ENCODE measurements around the gene MAPK7.

Gene MAPK7

DNA sequence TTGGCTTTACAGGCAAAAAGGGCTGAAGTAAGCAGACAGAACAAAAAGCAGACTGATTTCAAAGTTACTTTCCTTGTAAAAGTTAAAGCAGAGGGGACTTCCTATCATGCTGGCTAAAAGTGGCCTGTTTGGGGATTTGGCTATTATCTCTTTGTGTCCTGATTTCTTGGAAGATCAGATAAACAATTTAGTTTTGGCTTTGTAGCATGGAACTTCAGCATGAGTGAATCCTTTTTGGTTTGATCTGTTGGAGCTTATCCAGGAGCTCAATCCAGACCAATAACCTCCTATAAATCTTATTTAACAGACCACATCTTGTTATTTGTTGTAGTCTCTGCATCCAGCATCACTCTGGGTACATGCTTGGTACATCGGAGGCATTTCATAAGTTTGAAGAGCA, 23.9 kb downstream of the MAPK7 start:
- no peak for DNase-seq

DNA sequence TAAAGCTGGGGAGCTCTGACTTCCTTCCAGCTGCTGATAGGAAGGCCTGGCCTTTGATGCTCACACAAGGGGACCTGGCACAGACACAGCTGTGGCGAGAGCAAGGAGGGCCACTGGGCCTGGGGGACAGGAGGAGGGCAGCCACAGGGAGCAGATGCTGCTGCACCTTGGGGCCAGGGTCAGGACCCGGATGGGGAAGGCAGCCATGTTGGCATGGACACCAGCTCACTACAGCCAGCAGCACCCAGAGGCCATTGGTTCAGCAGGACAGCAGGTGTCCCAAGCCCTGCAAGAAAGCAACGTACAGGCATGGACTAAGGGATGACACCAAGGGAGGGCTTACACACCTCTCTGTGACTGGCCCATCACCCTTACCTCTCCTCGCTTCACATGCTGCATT, 24.7 kb downstream of the MAPK7 start:
- no peak for DNase-seq

DNA sequence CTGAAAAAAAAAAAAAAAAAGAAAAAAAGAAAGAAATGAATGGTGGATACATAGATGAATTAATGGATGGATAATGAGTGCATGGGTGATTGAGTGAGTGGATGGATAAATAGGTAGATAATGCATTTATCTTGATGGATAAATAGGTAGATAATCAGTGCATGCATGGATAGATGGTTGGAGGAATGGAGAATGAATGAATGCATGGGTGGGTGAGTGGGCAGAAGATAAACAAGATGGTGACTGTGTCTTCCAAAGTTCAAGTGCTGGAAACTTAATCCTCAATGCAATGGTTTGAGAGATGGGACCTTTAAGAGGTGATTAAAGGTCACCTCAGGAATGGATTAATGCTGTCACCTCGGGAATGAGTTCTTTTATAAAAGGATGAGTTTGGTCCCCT, 26.0 kb downstream of the MAPK7 start:
- DNase-seq: no peak

DNA sequence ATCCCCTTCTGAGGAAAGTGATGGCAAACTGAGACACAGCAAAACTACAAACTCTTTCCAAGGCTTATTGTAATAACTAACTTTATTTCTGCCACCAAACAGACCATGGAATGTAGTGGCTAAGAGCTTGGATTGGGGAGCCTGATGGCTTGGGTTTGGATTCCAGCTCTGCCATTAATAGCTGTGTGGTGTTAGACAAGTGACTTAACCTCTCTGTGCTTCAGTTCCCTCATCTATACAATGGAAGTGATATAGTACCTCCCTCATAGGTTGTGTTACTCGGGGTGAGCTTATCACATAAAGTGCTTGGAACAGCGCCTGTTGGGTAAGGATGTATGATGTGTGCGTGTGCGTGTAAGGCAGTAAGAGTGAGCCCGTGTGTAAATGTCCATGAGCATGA, 26.8 kb downstream of the MAPK7 start:
- no peak for DNase-seq

DNA sequence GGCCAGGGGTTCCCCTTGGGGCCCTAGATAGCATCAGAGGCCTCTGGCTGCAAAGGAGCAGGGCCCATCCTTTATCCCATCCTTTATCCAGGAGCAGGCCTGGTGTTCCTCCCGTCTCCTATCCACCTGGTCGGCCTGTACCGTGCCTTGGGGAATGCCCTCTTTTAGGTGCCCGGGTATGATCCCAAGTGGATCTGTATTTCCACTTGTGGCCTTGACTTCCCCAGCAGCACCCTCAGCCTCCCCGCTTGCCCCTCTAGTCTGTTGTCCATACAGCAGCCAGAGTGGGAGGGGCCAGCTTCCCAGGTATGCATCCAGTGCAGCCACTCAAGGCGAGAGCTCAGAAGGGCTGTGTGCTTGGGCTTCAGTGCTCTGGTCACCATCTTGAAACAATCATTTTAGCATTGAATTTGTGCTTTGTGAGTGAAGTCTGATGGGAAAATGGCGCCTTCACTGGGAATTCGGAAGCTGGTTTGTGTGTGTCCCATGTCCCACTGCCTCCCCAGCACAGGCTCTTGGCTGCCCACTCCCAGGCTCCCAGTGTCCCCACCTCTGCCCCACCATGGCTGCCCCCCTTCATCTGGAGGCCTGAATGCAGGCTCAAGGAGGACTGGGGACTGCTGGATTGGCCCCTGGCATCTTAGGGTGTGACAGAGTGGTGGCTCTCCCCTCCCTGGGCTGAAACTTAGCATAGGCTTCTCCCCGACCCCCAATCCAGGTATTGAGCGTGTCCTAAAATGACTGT, 29.5 kb downstream of the MAPK7 start:
- DNase-seq: no peak

DNA sequence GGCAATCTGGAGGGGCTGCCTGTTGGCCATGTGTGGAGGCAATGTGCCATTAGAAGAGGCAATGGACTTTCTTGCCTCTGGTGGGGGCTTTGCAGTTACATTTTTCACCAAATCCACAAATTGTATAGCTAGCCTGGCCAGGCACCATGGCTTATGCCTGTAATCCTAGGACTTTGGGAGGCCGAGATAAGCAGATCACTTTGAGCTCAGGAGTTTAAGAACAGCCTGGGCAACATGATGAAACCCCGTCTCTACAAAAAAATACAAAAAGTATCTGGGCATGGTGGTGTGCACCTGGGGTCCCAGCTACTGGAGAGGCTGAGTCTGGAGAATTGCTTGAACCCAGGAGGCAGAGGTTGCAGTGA, 30.0 kb downstream of the MAPK7 start:
- DNase-seq: no peak

DNA sequence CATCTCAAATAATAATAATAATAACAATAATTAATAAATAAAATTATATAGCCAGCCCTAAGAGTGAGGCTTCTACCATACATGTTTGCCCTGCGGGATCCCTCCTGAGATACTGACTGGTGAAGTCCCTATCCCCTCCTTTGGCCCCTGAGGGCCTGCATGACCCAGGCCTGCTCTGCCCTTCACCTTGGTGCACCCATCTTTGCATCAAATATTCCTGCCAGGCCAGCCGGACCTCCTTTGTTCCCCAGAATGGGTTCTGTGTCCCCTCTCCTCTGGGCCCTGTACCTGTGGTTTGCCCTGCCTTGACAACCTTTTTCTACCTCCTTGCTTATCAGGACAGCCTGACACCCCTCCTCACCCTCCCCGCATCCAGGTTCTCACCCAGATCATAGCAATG, 30.8 kb downstream of the MAPK7 start:
- no peak for DNase-seq

DNA sequence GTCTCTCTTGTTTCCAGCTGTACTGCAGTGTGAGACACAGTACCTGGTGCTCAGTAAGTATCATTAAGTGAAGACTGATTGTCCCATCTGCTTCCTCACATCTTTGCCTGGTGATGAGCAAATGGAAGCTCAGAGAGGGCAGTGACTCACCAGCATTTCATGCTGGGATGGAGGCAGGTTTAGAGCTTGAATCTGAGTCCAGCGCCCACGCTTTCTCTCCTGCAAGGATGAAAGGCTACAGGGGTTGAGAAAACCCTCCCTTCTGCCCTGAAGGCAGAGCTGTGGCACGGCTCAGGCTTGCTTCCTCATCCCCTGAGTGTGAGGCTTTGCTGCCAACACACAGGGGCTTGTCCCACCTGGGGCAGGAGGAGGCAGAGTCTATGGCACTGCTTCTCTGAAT, 31.2 kb downstream of the MAPK7 start:
- DNase-seq: no peak

DNA sequence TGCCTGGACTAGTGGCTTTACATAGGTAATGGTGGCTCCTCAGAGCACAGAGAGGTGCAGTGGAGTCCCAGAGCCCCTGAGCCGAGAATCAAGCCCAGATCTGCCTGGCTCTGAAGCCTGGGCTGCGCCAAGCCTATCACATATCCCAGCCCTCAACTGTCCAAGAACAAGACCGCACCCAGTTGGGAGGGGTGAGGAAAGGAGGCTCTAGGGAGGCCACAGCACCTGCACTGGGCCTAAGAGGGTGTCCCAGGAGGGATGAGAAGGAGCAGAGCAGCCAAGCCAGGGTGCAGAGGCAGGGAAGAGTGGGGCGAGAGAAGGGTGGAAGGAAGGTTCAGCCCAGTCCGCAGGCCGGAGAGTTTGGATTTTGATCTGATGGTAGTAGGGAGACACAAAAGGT, 31.8 kb downstream of the MAPK7 start:
- DNase-seq: no peak

DNA sequence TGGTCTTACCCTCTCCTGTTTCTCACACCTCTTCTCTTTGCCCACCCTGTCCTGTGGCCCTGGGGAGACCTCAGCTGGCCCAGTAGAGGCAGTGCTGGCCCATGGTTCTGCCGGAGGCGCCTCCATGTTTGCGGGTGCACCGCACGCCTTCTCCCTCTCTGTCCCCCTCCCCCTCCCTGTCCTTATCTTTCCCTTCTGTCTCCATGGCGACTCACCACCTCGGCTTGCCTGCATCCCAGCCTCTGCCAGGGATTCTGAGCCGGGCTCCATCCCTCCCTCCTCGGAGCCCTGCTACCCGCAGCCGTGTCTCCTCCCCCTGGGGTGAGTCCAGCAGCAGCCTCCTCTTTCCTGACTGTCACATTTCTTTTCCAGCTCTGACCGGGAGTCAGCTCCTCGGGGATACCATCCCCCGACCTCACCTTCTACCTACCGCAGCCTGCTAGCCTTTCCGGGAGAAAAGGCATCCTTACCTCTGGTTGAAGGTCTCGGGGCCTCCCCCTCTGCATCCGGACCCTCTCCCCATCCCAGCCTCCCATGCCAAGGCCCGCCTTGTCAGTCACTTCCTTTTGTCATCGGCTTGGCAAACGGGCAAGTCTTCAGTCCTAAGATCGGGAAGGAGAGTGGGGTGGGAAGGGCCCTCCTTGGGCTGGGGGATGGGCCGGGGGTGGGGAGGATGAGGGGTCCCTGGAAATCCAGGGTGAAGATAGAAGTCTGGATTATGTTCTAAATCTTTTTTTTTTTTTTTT, 32.8 kb downstream of the MAPK7 start, which contains the start of gene RNF112:
Gene RNF112, plus strand, starts transcription at position 358 of the 746 bp plus-strand sequence. Its CDS starts 177 bp downstream, at position 535.
- no peak for DNase-seq

DNA sequence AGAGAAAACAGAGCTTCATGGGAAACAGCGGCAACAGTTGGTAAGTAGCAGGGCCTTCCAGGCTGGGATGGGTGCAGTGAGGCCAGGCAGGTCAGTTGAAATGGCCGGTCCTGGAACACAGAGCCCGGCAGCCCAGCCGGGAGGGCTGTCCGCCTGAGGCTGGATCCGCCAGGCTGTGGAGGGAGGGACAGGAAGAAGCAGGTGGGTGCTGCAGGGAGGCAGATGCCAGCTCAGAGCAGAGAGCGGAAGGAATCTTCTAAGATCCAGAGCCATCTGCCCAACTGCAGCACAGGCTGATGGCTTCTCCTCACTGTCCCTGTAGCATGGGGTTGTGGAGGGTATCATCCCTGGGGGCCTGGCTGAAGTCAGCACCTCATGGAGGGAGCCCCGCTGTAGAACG, 33.3 kb downstream of the MAPK7 start:
- no peak for DNase-seq

DNA sequence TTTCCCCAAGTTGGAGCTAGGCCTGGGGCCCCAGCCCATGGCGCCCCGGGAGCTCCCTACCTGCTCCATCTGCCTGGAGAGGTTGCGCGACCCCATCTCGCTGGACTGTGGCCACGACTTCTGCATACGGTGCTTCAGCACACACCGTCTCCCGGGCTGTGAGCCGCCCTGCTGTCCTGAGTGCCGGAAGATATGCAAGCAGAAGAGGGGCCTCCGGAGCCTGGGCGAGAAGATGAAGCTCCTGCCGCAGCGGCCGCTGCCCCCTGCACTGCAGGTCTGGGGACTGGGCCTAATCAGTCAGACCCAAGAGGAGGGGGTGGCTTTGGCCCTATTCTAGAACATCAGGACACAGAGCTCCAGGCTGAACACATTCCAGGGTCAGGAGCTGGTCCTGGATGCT, 34.2 kb downstream of the MAPK7 start:
- no peak for DNase-seq

DNA sequence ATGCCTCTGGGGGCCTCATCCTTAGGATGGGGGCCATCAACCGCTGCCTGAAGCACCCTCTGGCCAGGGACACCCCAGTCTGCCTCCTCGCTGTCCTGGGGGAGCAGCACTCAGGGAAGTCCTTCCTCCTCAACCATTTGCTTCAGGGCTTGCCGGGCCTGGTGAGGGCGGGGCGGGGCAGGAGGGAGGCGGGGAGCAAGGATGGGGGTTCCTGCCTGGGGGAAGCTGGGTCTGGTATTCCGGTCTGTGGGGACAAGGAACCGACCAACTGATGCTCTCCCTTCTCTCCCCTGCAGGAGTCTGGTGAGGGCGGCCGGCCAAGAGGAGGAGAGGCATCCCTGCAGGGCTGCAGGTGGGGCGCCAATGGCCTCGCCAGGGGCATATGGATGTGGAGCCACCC, 34.7 kb downstream of the MAPK7 start:
- DNase-seq: no peak

DNA sequence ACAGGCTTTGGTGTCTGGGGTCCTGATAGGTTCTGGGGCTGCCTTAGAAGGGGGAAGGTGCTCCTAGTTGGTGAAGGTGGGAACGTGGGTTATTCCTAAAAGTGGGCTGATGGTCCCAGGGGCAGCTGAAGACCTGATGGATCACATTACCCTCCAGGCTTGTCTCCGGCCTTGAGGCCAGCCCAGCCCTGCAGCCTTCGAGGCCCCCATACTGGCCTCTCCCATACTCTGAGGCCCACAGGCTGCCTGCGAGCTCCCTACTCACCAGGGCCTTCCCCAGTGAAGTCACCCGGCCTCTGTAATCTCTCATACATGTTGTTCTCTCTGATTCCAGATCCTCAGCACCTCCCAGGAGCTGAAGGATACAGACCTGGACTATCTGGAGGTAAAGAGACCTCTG, 35.5 kb downstream of the MAPK7 start:
- no peak for DNase-seq

DNA sequence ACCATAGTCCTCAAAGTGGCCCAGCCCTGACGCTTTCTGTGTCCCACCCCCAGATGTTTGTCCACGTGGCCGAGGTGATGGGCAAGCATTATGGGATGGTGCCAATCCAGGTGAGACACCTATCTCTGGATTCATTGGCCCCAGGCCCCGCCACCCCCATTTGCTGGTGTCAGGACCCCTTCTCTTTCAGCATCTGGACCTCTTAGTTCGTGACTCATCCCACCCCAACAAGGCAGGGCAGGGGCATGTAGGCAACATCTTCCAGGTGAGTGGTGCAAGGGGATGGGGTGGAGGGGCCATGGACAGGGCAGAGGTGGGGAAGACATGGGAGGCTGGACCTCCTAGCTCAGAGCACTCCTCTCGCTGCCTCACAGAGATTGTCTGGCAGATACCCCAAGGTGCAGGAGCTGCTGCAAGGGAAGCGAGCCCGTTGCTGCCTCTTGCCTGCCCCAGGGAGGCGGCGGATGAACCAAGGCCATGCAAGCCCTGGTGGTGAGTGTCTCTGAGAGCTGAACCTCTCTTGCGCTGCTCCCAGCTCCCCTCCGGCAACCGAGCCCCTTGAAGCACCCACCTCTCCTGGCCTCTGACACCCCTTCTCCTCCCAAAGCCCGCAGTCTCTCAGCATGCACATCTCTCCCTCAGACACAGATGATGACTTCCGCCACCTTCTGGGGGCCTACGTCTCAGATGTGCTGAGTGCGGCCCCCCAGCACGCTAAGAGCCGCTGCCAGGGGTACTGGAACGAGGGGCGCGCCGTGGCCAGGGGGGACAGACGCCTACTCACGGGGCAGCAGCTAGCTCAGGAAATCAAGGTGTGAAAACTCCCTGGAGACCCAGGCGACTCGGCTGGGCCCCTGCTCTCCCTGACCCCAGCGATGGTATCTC, 36.3 kb downstream of the MAPK7 start:
- DNase-seq: no peak

DNA sequence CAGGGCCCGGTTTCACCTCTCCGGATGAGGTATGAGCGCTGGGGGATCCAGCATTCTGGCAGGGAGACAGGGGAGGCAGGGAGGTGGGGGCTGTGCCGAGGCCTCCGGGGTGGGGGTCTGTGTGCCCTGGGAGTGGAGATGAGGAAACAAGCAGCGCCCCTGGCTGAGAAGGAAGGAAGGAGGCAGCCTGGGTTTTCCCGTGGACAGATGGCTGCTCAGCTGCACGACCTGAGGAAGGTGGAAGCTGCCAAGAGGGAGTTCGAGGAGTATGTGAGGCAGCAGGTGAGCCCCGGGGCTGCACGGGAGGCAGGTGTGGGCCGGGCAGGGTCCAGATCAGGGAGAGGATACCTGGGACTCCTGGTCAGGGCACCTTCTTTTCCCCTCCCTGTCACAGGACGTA, 37.0 kb downstream of the MAPK7 start:
- no peak for DNase-seq

DNA sequence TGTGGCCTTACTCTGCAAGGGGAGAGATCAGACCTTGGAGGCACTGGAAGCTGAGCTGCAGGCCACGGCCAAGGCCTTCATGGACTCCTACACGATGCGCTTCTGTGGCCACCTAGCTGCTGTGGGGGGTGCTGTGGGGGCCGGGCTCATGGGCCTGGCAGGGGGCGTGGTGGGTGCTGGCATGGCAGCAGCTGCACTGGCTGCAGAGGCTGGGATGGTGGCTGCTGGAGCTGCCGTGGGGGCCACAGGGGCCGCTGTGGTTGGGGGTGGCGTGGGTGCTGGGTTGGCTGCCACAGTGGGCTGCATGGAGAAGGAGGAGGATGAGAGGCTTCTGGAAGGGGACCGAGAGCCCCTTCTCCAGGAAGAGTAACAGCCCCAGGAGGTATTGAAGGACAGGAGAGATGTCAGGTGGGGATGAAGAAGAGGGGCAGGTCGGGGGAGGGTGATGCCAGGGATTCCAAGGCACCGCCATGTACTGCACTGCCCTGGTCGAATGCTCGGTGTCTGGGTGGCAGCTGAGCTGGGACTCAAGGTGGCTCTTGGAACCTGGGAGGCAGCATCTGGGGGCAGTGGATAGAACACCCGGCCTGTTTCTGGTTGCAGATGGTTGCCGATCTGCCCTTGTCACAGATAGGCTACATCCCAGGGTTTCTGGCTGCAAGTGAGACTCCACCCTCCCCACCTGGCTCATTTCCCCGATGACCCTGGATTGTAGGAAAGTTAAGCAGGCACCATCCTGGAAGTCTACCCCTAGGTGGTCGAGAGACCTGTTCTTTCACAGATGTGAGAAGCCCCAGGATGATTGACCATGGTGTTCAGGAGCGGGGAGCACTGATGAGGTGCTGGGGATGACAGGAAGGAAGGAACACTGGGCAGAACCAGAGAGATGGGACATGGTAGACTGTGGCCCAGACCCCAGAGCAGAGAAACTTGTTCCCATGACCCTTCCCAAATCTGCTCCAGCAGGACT, 37.8 kb downstream of the MAPK7 start:
- no peak for DNase-seq

DNA sequence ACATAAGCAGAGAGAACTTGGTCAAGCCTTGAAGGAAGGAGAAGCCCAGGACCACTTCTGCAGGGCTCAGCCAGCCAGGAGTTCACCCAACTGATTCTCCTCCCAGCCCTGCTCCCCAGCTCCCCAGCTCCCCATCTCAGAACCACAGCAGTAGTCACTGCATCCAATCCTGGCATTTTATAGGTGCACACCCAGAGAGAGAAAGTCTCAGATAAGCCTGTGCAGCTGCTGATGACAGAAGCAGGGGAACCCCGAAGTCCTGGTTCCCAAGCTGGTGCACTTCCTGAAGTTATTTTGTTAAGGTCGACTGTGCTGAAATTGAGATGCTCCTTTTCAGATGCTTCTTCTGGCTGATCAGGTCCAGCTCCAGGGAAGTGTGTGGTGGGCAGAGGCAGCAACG, 39.3 kb downstream of the MAPK7 start:
- DNase-seq: no peak

DNA sequence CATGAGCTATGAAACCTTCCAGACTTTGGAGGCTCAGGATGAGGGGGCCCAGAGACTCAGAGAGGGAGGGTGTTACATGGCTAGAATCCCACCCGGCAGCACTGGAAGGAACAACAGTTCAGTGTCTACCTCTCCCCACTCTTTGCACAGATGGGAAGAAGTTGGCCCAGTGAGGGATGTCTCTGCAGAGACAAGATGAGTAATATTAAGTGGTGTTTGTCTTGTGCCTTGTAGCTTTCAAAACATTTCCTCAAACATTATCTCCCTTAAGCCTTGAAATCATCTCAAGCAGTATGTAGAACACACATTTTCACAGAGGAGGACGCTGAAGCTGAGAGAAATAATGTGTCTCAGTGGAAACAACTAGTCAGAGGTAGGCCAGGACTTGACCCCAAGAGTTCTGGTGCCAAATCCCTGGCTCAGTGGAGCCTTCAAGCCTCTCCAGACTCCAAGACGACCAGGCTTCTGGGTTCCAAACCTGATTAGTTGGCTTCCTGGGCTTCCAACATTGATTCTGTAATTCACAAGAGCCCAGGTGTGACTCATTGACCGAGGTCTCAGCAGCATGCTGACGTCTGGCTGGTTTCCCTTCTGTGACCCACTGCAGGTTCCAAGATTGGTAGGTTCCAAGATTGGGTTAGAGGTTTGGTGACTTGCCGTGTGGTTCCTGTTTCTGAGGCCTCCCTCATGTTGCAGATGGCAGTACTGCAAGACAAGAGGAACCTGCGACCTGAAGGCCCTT, 40.1 kb downstream of the MAPK7 start:
- no peak for DNase-seq

DNA sequence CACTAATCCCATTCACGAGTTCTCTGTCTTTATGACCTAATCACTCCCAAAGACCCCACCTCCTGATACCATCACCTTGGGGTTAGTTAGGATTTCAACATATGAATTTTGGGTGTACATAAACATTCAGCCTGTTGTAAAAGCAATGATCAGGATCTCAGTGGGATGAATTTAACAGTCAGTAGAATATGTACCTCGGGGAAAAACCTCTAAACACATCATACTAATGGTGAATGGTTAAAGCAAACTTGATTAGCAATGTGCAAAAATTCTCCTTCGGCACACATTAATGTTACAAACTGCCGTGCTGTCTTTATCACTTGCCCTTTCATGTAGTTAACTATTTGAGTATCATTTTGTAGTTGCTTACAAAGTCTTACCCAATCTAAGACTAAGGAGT, 42.9 kb downstream of the MAPK7 start:
- no peak for DNase-seq

DNA sequence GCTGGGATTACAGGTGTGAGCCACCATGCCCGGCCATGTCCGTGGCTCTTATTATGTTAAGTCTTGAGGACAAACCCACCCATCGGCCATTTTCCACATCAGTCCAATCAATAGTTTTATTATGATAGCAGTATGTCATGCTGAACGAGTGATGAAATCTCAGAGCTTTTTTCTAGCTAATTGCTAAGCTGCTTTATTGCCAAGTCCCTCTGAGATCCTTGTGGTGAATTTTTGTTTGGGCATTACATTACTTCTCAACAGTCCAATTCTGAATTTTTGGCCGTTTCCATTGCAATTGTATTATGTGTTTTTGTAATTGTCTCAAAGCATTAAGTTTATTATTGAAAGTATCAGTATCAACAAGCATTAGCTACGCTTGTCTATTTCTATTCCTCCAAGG, 43.6 kb downstream of the MAPK7 start:
- DNase-seq: no peak
